ENCODE results near the gene MAP7. TPM values are rescaled to one million over a fixed set of nuclear protein-coding genes. Genes with fewer than 3 reads are reported as not detected.

MAP7 gene
- total RNA-seq, 1 experiment from 2014 or later: 33.7 TPM

- Histone ChIP-seq H3K4me2 (no peak overlapping the region), H4K20me1 (ENCODE audit: insufficient read depth) (no peaks in the 10 kb centered on the region), H3F3A (ENCODE audit: insufficient read depth, low read depth) (peaks cover 5% of the 10 kb centered on the region; the same call in 1 of the 2 replicates), H3K9me3 (ENCODE audit: insufficient read depth, low read depth) (no peaks in the 10 kb centered on the region), H3K4me3 (no peak overlapping the region), H3K4me1 (replicated peaks; ENCODE audit: insufficient read depth) (peaks cover 11% of the 10 kb centered on the region), H2AFZ (no peak overlapping the region), H3K27me3 (ENCODE audit: insufficient read depth, low read depth) (no peaks in the 10 kb centered on the region), H3K79me2 (ENCODE audit: low read depth) (no peaks in the 10 kb centered on the region), H3K9me2 (ENCODE audit: insufficient read depth) (no peaks in the 10 kb centered on the region), H3K27ac (no peak overlapping the region), H3K36me3 (ENCODE audit: low read depth) (0 out of 2 replicates have a peak, but pooled peaks cover 6% of the 10 kb centered on the region)
- no TSS peak for BruUV-seq (replicated peaks)
- ChIA-PET POLR2A (ENCODE audit: unreplicated experiment) (no interaction called here), CTCF (interaction anchor here (0.7 kb wide), 1 partner anchor 110 kb away, joined by 3 read pairs; no protein-coding TSS in a partner anchor)
- DNase-seq: no peak
- intact Hi-C loops (cut with micrococcal nuclease; ENCODE audit: unreplicated experiment): no loop called here
- TF ChIP-seq EZH2 (IDR thresholded peaks at IDR 0.05; ENCODE audit: low read depth): no peak
- TF ChIP-seq CTCF (conservative IDR thresholded peaks at IDR 0.05): no peak
These were observed 208.9 kb downstream of the MAP7 start for GRCh38 chr6:136341367-136341766.

GRCh38 chr6:136338486-136338885 lies 211.7 kb downstream of the MAP7 start:
- Histone ChIP-seq H3K4me1 (replicated peaks; ENCODE audit: insufficient read depth) (peaks cover 11% of the 10 kb centered on the region), H3F3A (ENCODE audit: insufficient read depth, low read depth) (peaks cover 5% of the 10 kb centered on the region; the same call in 1 of the 2 replicates), H4K20me1 (ENCODE audit: insufficient read depth) (no peaks in the 10 kb centered on the region), H3K4me3 (no peak overlapping the region), H3K36me3 (ENCODE audit: low read depth) (no peaks in the 10 kb centered on the region), H2AFZ (no peak overlapping the region), H3K79me2 (ENCODE audit: low read depth) (no peaks in the 10 kb centered on the region), H3K27ac (no peak overlapping the region), H3K27me3 (ENCODE audit: insufficient read depth, low read depth) (no peaks in the 10 kb centered on the region), H3K4me2 (no peak overlapping the region), H3K9me3 (ENCODE audit: insufficient read depth, low read depth) (no peaks in the 10 kb centered on the region), H3K9me2 (ENCODE audit: insufficient read depth) (no peaks in the 10 kb centered on the region)
- no peak for DNase-seq
- POLR2A ChIA-PET (ENCODE audit: unreplicated experiment): no interaction called here
- no TSS peak for BruUV-seq (replicated peaks)
- intact Hi-C loops (cut with micrococcal nuclease; ENCODE audit: unreplicated experiment): no loop called here
- TF ChIP-seq CTCF (conservative IDR thresholded peaks at IDR 0.05): no peak
- TF ChIP-seq EZH2 (IDR thresholded peaks at IDR 0.05; ENCODE audit: low read depth): no peak
- CTCF ChIA-PET: interaction anchor here (0.6 kb wide), 1 partner anchor 47 kb away, joined by 3 read pairs; no protein-coding TSS in a partner anchor

- Histone ChIP-seq H4K20me1 (ENCODE audit: insufficient read depth) (no peaks in the 10 kb centered on the region), H3F3A (ENCODE audit: insufficient read depth, low read depth) (peaks cover 5% of the 10 kb centered on the region; the same call in 1 of the 2 replicates), H3K9me2 (ENCODE audit: insufficient read depth) (no peaks in the 10 kb centered on the region), H3K79me2 (ENCODE audit: low read depth) (no peaks in the 10 kb centered on the region), H2AFZ (no peak overlapping the region), H3K9me3 (ENCODE audit: insufficient read depth, low read depth) (no peaks in the 10 kb centered on the region), H3K4me2 (0 out of 2 replicates have a peak overlapping the region, but pooled peaks have one; percentile 41), H3K36me3 (ENCODE audit: low read depth) (no peaks in the 10 kb centered on the region), H3K27ac (0 out of 2 replicates have a peak overlapping the region, but pooled peaks have one; percentile 11), H3K27me3 (ENCODE audit: insufficient read depth, low read depth) (no peaks in the 10 kb centered on the region), H3K4me1 (replicated peaks; ENCODE audit: insufficient read depth) (peaks cover 11% of the 10 kb centered on the region), H3K4me3 (no peak overlapping the region)
- ChIA-PET CTCF (no interaction called here), POLR2A (ENCODE audit: unreplicated experiment) (no interaction called here)
- TF ChIP-seq CTCF (conservative IDR thresholded peaks at IDR 0.05) (no peak), EZH2 (IDR thresholded peaks at IDR 0.05; ENCODE audit: low read depth) (no peak)
- intact Hi-C loops (cut with micrococcal nuclease; ENCODE audit: unreplicated experiment): no loop called here
- no TSS peak for BruUV-seq (replicated peaks)
- DNase-seq: no peak
These were observed 212.6 kb downstream of the MAP7 start for GRCh38 chr6:136337606-136338005.

Measured in PC-9 (cell line).